ENCODE results near the gene MAP1A. TPM values are rescaled to one million over a fixed set of nuclear protein-coding genes. Genes with fewer than 3 reads are reported as not detected.

The MAP1A gene
- total RNA-seq, 2 donors from 2014 or later, result 1.9 to 5.6 TPM

DNA sequence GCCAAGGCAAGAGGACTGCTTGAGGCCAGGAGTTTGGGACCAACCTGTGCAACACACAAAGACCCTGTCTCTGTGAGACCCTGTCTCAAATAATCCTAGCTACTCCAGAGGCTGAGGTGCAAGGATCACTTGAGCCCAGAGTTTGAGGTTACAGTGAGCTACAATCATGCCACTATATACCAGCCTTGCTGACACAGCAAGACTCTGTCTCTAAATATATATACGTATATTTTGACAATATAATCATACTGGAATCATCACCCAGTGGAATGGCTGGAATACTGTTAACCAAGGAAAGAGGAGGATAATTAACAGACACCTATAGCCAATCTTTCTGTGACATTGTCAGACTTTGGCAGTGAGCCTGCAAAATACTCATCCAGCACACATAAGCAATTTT lies 9.0 kb upstream of the MAP1A start:
- no peak for DNase-seq
- Histone ChIP-seq H3K9ac (ENCODE audit: low read depth in 2 of 2, low read length in 2 of 2) (no peak overlapping the region), H3K27ac (peak overlapping the region; percentile 59), H3K4me3 (no peak overlapping the region), H3K27me3 (no peaks in the 10 kb centered on the region), H3K4me1 (peaks cover 6% of the 10 kb centered on the region), H3K9me3 (no peaks in the 10 kb centered on the region), H3K36me3 (no peaks in the 10 kb centered on the region)
- intact Hi-C loops (cut with DNase I), result no loop called here
- TF ChIP-seq, protein P1, sequence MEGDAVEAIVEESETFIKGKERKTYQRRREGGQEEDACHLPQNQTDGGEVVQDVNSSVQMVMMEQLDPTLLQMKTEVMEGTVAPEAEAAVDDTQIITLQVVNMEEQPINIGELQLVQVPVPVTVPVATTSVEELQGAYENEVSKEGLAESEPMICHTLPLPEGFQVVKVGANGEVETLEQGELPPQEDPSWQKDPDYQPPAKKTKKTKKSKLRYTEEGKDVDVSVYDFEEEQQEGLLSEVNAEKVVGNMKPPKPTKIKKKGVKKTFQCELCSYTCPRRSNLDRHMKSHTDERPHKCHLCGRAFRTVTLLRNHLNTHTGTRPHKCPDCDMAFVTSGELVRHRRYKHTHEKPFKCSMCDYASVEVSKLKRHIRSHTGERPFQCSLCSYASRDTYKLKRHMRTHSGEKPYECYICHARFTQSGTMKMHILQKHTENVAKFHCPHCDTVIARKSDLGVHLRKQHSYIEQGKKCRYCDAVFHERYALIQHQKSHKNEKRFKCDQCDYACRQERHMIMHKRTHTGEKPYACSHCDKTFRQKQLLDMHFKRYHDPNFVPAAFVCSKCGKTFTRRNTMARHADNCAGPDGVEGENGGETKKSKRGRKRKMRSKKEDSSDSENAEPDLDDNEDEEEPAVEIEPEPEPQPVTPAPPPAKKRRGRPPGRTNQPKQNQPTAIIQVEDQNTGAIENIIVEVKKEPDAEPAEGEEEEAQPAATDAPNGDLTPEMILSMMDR (IDR thresholded peaks at IDR 0.05), result no peak

DNA sequence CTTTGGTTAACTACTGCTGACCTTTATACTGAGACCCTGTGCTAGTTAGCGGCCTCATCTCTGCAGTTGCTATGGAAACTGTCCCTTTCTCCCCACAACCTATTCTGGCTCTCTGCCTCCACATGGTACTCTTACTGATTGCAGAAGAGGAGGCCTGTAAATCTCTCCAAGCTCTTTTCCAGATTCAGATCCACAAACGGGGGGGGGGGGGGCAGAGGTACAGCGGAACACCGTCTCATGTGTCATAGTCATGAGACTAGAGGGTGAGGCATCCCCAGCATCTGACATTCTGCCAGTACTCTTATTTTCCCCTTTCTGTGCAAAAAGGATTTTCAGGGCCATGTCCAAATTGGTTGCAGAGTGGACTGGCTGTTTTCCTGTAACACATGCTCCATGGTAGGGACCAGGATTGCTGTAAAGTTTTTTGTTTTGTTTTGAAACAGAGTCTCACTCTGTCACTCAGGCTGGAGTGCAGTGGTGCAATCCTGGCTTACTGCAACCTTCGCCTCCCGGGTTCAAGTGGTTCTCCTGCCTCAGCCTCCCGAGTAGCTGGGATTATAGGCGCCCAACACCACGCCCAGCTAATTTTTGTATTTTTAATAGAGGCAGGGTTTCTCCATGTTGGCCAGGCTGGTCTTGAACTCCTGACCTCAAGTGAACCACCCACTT lies 8.3 kb upstream of the MAP1A start:
- H3K36me3 ChIP-seq, result no peaks in the 10 kb centered on the region
- no peaks in the 10 kb centered on the region for H3K27me3 ChIP-seq
- no peak for DNase-seq
- peak overlapping the region; percentile 59 for H3K27ac ChIP-seq
- intact Hi-C loops (cut with DNase I), result no loop called here
- TF ChIP-seq, protein P1 (IDR thresholded peaks at IDR 0.05), result no peak
- peak overlapping the region in 1 of 2 donors; percentile 37 for H3K9ac ChIP-seq (ENCODE audit: low read depth in 2 of 2, low read length in 2 of 2)
- peaks cover 6% of the 10 kb centered on the region for H3K4me1 ChIP-seq
- no peaks in the 10 kb centered on the region for H3K9me3 ChIP-seq
- H3K4me3 ChIP-seq, result no peak overlapping the region

DNA sequence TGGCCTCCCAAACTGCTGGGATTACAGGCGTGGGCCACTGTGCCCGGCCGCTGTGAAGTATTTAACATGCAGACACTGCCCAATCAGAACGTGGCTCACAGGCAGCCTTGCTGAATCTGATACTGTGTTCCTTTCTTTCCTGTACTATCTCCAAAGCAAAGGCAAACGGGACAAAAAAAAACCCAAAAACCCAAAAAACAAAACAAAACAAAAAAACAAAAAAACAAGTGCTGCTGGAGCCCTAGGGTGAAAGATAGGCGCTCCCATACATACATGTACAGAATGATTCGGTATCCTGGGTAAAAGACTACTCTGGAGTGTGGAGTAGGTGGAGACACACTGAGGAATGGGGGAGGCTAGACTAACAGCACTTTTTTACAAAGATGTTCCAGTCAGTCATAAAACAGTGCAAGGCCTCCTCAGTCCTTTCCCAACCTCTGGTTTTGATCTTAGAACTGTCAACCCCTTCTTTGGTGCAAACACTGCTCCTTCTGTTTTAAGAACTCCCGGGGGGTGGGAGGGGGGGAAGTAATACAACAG lies 7.7 kb upstream of the MAP1A start:
- no peak overlapping the region for H3K9ac ChIP-seq (ENCODE audit: low read depth in 2 of 2, low read length in 2 of 2)
- H3K9me3 ChIP-seq, result no peaks in the 10 kb centered on the region
- intact Hi-C loops (cut with DNase I), result no loop called here
- H3K4me1 ChIP-seq, result peaks cover 6% of the 10 kb centered on the region
- no peaks in the 10 kb centered on the region for H3K36me3 ChIP-seq
- peak overlapping the region; percentile 46 for H3K4me3 ChIP-seq
- H3K27me3 ChIP-seq, result no peaks in the 10 kb centered on the region
- DNase-seq, result no peak
- TF ChIP-seq, protein P1 (IDR thresholded peaks at IDR 0.05), result no peak
- peak overlapping the region; percentile 59 for H3K27ac ChIP-seq

DNA sequence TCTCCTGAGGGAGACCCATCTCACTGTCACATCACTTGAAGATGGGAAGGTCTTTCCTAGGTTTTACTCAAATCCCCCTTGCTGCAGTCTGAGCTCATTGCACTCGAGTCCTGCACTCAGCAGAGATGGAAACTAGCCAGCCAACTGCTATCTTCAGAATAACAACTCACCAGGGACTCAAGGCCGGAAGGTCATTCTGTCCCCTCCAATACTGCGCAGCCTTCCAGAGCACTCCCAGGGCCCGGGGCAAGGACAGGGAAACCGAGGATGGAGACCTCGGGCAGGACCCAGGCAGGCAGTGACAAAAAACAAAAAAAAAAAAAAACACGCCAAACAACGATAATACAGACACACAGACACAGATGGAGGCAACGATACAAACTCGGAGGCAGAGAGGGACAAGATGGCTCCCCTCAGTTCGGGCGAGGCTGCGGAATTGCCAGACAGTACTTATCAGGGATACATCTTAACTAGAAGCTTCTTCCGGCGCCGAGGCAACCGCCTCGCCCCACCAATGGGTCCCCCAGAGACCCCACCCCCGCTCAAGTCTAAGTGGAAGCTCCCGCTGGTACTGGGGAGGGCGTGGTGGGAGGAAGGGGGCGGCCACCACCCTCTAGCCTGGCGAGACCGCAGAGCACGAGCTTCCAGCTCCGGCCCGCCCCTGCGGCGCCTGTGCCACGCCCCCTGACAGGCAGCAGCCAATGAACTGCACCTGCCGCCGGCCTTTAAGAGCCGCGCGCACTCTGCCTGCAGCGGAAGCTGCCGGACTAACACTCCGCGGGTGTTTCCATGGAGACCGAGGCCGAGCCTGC lies 7.0 kb upstream of the MAP1A start:
- Histone ChIP-seq H3K4me1 (peaks cover 6% of the 10 kb centered on the region), H3K27ac (peak overlapping the region; percentile 59), H3K9ac (ENCODE audit: low read depth in 2 of 2, low read length in 2 of 2) (peak overlapping the region; percentile 57 to 74), H3K36me3 (no peaks in the 10 kb centered on the region), H3K4me3 (peak overlapping the region; percentile 46), H3K27me3 (no peaks in the 10 kb centered on the region), H3K9me3 (no peaks in the 10 kb centered on the region)
- peak; percentile 98 for DNase-seq
- intact Hi-C loops (cut with DNase I), result no loop called here
- TF ChIP-seq, protein P1 (IDR thresholded peaks at IDR 0.05), result no peak

DNA sequence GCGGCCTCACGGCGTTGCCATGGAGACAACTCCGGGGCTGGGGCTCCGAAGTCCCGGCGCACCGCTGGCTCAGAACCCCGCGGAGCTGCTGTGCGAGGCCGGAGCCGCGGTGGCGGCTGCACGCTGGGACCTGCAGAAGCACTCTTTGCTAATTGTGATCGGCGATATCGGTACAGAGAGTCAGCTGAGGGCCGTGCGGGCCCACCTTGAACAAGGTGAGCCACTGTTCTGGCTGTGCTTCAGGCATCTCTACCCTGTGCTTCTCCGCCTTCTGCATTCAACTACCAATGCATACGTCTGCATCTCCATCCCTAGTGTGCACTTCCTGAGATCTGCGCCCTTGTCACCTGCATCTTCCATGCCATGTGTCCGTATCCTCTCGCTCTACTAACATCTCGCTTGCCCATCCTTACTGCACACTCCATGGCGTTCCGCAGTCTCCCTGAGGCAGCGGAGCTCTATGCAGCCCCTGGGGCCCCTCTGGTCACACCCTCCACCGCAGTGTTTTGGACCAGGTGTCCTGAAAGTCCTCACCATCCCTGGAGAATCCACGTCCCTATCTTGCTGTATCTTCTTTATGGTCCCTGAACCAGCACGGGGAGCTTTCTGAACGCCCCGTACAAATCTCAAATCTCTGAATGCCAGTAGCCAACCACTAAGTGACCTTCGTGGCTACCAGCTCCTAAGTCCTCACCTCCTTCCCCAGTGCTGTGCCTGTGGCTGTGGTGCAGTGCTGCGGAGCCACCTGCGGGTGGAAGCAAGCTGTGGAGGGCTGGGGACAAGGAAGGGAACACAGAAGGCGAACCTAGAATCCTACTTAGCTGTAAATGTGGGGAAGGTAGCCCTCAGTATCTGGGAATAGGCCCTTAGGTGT lies 6.2 kb upstream of the MAP1A start:
- Histone ChIP-seq H3K4me3 (peak overlapping the region; percentile 46), H3K27ac (no peak overlapping the region), H3K9me3 (no peaks in the 10 kb centered on the region), H3K27me3 (no peaks in the 10 kb centered on the region), H3K4me1 (peaks cover 6% of the 10 kb centered on the region), H3K36me3 (no peaks in the 10 kb centered on the region), H3K9ac (ENCODE audit: low read depth in 2 of 2, low read length in 2 of 2) (peak overlapping the region; percentile 36 to 60)
- DNase-seq, result peak; percentile 39
- TF ChIP-seq, protein P1 (IDR thresholded peaks at IDR 0.05), result no peak
- intact Hi-C loops (cut with DNase I), result no loop called here

Data from colonic mucosa (tissue), 4 donors.